GM12865 (cell line): ENCODE measurements around the gene CENPB.

ENCODE experiments used
- DNase-seq: peaks from one replicate; pipeline ENCODE4 v3.0.0; 2010; ENCODE audit warnings: low read depth
- H3K4me3 ChIP-seq: 2 replicates; pipeline ENCODE4 v1.5.1; 2011; ENCODE audit warnings: mild to moderate bottlenecking, low read depth, low read length, control low read depth
- CTCF ChIP-seq: IDR thresholded peaks from 2 replicates; pipeline ENCODE4 v1.5.1; 2011; ENCODE audit warnings: low read length, control low read depth, low read depth, inconsistent platforms; ENCODE audit not compliant: insufficient read depth; ENCODE audit errors: missing control alignments

CENPB gene

DNA sequence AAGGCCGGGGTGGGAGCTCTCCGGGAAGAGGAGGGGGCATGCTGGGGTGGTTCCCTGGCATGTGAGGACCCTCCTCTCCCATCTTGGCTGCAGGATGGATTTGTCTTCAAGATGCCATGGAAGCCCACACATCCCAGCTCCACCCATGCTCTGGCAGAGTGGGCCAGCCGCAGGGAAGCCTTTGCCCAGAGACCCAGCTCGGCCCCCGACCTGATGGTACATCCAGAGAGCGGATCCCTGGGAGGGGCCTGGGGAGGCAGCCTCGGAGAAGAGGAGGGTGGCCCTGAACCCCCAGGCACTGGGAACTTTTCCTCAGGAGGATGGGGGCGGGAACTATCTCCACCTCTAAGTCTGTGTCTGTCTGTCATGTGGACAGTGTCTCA lies 14.3 kb upstream of the CENPB start:
- DNase-seq, result no peak
- no peak for TF ChIP-seq CTCF
- no peak overlapping the region for H3K4me3 ChIP-seq

GRCh38 chr20:3800256-3800877 lies 13.8 kb upstream of the CENPB start:
- H3K4me3 ChIP-seq, result no peak overlapping the region
- TF ChIP-seq CTCF, result no peak
- no peak for DNase-seq

DNA sequence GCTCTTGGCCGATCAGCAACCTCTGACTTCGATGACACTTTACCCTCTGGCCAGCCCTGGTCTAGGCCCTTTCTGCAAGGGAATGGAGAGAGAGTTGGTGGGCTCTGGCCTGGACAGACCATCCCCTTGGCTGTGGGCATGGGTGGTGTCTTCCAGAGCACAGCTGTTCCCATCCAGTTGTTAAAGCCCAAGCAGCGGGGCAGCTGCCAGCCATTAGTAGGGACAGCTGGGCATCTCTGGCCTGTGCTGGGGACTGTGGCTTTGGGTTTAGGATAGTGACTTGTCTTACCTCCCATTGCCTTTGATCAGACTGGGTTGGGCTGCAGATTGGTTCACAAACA lies 12.3 kb upstream of the CENPB start:
- TF ChIP-seq CTCF, result no peak
- no peak for DNase-seq
- H3K4me3 ChIP-seq, result no peak overlapping the region

GRCh38 chr20:3798373-3798768 lies 11.8 kb upstream of the CENPB start:
- no peak for DNase-seq
- no peak for TF ChIP-seq CTCF
- peak overlapping the region; percentile 91 for H3K4me3 ChIP-seq

- DNase-seq, result peak; percentile 53
- TF ChIP-seq CTCF, result no peak
- H3K4me3 ChIP-seq, result peak overlapping the region; percentile 91
Observed at GRCh38 chr20:3797592-3798372, 11.2 kb upstream of the CENPB start.

DNA sequence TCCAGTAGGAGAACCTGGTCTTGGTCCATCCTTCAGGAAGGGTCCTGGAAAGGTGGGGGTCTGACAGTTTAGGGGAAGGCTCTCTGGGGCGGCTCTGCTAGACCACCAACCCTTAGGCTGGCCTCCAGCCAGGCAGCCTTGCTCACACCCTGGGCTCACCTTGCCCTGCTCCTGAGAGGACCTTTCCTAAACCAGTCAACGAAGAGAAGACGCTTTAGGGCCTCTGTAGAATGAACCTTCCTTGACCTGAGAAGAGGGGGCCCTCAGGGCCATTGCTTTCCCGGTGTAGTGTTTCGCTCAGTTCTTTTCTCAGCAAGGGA lies 10.6 kb upstream of the CENPB start:
- H3K4me3 ChIP-seq, result peak overlapping the region; percentile 91
- no peak for DNase-seq

More for the DNA sequence above, 10.6 kb upstream of the CENPB start:
- no peak for TF ChIP-seq CTCF
